NCI-H128 (cell line): ENCODE measurements around the gene F2.
"Not testable (repeated sequence)": the region's sequence is repeated elsewhere in the genome, so short reads cannot be mapped to it uniquely, and the experiment has no call there.

Experiments
- DNase-seq: peaks from one replicate; lab custom pipeline; 2025; ENCODE audit not compliant: unreplicated experiment; lab: John Stamatoyannopoulos, UW

The F2 gene

DNA sequence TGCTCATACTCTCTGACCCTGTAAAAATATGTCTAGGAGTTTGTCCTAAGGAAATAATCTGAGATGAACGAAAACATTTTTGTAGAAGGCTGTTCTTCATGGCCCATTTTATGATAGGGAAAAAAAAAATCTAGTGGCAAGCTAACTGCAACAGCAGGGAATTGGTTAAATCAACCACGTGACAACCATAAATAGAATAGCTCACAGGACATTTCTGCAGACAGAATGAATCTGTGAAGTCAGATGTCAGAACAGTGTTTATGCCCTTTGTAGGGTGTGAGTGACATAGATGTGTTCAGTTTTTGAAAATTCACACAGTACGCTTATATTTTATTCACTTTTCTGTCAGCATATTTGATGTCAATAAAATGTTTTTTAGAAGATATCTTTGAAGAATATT is 34.6 kb upstream of the F2 start:
- DNase-seq: no peak

- DNase-seq: no peak
Observed at GRCh38 chr11:46686886-46687795, 31.9 kb upstream of the F2 start.

- DNase-seq: no peak
Observed at GRCh38 chr11:46690702-46691101, 28.3 kb upstream of the F2 start.

- DNase-seq: no peak
Observed at GRCh38 chr11:46692450-46692849, 26.6 kb upstream of the F2 start.

DNA sequence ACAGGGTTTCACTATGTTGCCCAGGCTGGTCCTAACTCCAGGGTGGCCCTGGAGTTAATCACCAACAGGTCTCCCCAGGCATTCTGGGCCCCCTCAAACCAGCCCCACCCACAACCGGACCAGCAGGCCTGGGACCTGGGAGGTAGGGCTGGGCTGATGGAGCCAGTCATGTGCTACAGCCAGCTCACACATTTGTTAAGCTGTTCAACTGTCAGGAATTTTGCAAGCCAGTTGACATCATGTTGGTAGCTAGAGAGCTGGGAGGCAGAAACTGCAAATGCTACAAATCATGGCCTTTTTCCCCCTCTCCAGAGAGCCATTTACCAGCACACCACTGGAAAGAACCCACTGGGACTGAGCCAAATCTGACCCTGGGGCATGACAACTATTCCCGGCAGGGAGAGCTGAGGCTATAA is 25.4 kb upstream of the F2 start:
- DNase-seq: no peak

DNA sequence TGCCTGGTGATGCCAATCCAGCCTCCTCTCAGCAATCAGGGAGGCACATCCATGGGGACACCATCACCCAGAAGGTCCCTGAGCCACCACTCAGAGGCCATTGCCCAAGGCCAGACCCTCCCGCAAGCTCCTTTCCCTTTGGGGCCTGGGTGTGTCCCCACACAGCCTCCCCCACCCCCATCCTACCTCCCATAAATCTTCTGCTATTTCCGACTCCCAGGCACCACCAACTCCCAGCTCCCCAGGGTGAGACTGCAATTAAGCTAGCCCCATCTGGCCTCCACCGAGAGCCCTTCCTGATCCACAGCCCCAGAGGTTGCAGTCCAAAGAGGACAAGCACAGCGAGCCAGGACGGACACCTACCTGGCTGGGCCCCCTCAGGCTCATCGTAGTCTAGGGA is 24.9 kb upstream of the F2 start:
- no peak for DNase-seq

- no peak for DNase-seq
Observed at GRCh38 chr11:46694607-46695006, 24.4 kb upstream of the F2 start.

- no peak for DNase-seq
Observed at GRCh38 chr11:46695345-46696211, 23.4 kb upstream of the F2 start.

DNA sequence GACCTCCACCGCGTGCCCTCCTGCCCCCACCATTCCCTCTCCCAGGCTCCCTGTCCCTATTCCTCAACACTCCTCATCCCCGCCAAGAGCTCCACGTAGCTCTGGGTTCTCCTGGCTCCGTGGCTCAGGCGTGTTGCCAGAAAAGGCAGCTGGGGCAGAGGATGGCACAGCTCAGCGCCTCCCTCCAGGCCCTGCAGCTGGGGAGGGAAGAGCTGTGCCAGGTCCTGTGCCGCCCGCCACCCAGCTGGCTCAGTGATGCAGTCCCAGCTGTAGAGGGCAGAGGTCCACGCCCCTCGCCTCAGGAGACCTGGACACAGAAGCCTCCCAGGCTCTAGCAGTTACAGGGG is 22.8 kb upstream of the F2 start:
- DNase-seq: no peak

DNA sequence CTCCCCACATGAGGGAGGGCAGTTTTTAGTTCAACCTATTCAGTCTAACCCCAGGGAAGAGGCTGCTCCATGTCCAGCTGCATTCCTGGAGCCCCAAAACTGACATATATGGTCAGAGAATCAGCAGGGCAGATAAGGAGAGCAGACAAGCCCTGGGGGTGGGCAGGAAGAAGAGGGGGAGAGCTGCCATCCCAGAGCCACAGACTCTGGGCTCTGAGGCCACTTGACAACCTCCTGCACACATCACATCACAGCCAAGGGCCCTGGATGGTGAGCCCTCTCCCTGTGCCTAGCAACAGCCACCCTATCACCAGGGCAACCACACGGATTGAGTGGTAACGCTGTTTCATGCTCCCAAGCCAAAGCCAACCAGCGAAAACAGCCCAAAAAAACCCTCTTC is 21.7 kb upstream of the F2 start:
- no peak for DNase-seq

DNA sequence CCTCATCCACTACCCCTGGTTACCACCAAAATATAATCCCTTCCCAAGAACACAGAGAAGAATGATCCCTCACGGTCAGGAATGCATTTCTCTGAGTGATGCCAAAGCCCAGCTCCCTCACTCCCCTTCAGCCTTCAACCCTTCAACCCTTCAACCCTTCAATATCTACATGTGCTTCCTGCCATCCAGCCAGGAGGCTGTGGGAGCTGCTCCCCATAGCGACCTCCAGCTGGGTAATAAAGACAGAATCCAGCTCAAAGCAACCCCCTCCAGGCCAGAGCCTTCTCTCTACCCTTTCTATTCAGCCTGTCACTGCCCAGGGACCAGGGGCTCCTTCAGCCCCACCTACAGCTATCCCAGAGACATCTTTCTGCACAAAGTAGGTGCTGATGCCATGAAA is 21.3 kb upstream of the F2 start:
- DNase-seq: no peak

DNA sequence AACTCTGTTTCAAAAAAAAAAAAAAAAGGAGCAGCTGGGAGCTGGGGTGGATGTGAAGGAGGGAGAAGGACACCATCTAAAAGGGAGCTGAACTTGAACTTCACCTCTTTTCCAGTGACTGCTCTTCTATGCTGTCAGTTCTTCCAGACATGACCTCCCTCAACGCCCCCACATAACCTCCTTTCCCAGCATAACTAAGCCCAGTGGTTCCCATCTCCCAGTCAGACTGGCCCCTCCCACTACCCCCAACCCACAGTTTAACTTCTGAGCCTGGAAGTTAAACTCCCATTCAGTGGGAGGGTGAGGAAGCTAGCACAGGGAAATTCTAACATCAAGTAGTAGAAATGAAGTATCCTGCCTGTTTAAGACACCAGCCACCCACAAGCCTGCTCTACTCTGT is 20.4 kb upstream of the F2 start:
- no peak for DNase-seq

DNA sequence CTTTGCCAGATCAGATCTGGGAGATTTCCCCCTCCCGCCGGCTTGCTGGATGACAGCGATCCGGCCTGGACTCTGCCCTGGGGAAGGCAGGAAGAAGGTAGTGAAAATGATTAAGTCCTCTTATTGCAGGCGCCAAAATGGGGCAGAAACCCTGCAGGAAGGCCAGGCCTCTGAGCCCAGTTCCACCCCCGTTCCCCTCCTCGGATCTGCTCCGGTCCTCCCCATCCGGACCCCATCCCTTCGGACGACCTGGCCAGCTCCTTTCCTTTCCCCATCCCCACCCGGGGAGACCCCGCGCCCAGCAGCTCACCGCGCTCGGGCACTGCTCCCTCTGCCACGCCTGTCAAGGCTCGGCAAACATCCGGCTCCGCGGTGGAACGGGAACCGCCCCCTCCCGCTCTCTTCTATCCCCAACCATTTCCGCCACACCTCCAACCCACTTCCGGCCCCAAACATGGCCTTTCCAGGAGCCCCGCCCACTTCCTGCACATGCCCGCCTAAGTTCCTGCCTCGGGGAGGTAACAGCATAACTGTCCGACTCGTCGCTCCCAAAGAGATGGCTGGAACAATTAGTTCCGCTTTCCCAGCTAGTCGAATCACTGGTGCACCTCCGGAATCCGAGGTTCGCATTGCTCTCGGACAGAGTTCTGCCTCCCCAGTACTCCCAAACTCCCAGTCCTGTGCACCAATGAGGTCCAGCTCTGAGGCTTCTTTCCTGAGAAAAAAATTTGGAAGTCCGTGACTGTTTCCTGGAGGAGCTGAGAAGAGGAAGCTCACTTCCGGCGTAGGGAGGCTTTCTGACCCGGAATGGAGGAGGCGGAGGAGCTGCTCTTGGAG is 18.6 kb upstream of the F2 start, which contains the start of the genes ARHGAP1 and ZNF408:
ARHGAP1 (minus strand) TSS at position 379 of the 837 bp plus-strand sequence. CDS start 4,512 bp downstream, outside the sequence.
ZNF408 (plus strand) TSS at position 791 of the 837 bp plus-strand sequence; CDS start at position 808, 17 bp downstream.
- peak; percentile 97 for DNase-seq

DNA sequence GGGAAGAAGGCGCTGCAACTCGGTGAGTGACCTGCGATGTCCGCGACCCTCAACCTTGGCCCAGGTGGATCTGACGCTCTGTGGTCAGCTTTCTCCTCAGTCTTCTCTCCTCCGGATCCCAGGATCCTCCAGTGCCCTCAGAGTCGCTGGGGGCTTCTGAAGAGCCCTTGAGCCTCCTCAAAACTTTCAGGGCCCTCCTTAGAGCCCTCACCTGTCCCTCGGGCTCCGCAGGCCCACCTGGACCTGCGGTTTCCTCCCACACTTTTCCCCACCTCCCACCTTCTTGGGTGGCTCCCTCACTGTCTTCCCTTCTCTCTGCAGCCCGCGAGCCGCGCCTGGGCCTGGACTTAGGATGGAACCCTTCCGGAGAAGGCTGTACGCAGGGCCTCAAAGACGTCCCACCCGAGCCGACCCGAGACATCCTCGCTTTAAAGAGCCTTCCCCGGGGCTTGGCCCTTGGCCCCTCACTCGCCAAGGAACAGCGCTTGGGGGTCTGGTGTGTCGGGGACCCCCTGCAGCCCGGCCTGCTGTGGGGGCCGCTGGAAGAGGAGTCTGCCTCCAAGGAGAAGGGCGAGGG is 17.8 kb upstream of the F2 start:
- no peak for DNase-seq

DNA sequence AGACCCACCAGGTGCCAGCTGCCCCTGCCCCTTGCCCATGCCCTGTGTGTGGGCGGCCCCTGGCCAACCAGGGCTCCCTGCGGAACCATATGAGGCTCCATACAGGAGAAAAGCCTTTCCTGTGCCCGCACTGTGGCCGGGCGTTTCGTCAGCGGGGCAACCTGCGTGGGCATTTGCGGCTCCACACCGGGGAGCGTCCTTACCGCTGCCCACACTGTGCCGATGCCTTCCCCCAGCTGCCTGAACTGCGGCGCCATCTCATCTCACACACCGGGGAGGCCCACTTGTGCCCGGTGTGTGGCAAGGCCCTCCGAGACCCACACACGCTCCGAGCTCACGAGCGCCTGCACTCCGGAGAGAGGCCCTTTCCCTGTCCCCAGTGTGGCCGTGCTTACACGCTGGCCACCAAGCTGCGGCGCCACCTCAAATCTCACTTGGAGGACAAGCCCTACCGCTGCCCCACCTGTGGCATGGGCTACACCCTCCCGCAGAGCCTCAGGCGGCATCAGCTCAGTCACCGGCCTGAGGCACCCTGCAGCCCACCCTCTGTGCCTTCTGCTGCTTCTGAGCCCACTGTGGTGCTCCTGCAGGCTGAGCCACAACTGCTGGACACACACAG is 13.8 kb upstream of the F2 start:
- DNase-seq: no peak

DNA sequence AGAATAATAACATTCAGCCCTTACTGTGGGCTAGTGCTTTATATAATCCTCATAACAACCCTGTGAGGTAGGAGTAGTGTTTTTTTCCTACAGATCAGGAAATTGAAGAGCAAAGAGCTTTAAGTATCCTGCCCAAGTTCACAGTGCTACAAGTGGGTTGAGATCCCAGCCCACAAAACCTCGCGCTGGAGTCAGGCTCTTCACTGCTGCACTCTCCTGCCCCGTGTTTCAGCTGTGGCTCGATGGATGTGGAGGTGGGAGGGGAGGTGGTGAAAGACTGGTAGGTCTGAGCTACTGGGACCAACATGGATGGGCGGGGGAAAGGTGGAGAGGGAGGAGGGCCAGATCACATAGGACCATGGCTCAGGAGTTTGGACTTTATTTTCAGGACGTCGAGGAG is 12.1 kb upstream of the F2 start:
- DNase-seq: no peak

DNA sequence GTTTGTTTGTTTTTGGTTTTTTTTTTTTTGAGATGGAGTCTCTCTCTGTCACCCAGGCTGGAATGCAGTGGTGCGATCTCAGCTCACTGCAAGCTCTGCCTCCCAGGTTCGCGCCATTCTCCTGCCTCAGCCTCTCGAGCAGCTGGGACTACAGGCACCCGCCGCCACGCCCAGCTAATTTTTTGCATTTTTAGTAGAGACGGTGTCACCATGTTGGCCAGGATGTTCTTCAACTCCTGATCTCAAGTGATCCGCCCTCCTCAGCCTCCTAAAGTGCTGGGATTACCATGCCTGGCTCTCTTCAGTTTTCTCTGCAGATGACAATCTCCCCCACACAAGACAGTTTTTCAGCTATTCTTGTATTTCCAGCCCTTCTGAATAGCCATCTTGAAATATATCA is 9.7 kb upstream of the F2 start:
- DNase-seq: not testable (repeated sequence)

- DNase-seq: no peak
Observed at GRCh38 chr11:46710821-46711269, 8.2 kb upstream of the F2 start.

GRCh38 chr11:46711303-46711702 is 7.7 kb upstream of the F2 start:
- DNase-seq: no peak
